Measurements from ENCODE around the gene BMPER.

The BMPER gene

GRCh38 chr7:34026481-34027190 is 121.3 kb downstream of the BMPER start:
- Mint-ChIP-seq H3K4me3 (no peak overlapping the region), H3K4me1 (no peaks in the 10 kb centered on the region), H3K27me3 (peaks cover 4% of the 10 kb centered on the region), H3K27ac (no peak overlapping the region), H3K9me3 (no peaks in the 10 kb centered on the region), H3K36me3 (no peaks in the 10 kb centered on the region)
- DNase-seq (ENCODE audit: low spot score in 2 of 2): no peak
- no peak for ATAC-seq (ENCODE audit: low read depth)

DNA sequence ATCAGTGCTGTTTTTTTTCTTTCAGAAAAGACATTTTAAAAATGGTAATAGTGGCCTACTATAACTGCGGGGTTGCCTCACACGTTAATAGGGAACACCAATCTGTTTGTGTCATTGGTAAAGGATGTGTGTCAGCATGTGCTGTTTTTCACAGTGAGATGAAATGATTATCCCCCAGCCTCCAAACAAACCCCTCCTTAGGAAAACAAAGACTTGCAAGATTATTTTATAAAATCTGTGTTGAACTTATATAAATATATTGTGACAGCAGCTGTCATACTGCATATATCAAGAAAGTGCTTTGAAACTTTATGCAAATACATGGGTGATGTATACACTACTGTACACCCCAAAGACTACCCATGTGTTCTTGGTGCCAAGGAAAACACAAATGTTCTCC is 125.8 kb downstream of the BMPER start:
- H3K4me1 Mint-ChIP-seq: no peaks in the 10 kb centered on the region
- H3K4me3 Mint-ChIP-seq: no peak overlapping the region
- ATAC-seq (ENCODE audit: low read depth) (no peak), DNase-seq (ENCODE audit: low spot score in 2 of 2) (no peak)
- H3K27me3 Mint-ChIP-seq: peaks cover 2% of the 10 kb centered on the region
- no peak overlapping the region for H3K27ac Mint-ChIP-seq
- H3K9me3 Mint-ChIP-seq: no peaks in the 10 kb centered on the region
- no peaks in the 10 kb centered on the region for H3K36me3 Mint-ChIP-seq

- H3K27me3 Mint-ChIP-seq: peaks cover 1% of the 10 kb centered on the region
- H3K4me1 Mint-ChIP-seq: no peaks in the 10 kb centered on the region
- no peaks in the 10 kb centered on the region for H3K9me3 Mint-ChIP-seq
- no peak overlapping the region for H3K27ac Mint-ChIP-seq
- no peaks in the 10 kb centered on the region for H3K36me3 Mint-ChIP-seq
- no peak for DNase-seq (ENCODE audit: low spot score in 2 of 2)
- no peak for ATAC-seq (ENCODE audit: low read depth)
- H3K4me3 Mint-ChIP-seq: no peak overlapping the region
These were observed 129.4 kb downstream of the BMPER start for GRCh38 chr7:34034728-34035127.

GRCh38 chr7:34036051-34036920 is 130.9 kb downstream of the BMPER start:
- Mint-ChIP-seq H3K27ac (no peak overlapping the region), H3K27me3 (peaks cover 1% of the 10 kb centered on the region), H3K4me1 (no peaks in the 10 kb centered on the region), H3K4me3 (no peak overlapping the region), H3K36me3 (no peaks in the 10 kb centered on the region), H3K9me3 (no peaks in the 10 kb centered on the region)
- ATAC-seq (ENCODE audit: low read depth): no peak
- no peak for DNase-seq (ENCODE audit: low spot score in 2 of 2)

GRCh38 chr7:34036972-34037792 is 131.8 kb downstream of the BMPER start:
- DNase-seq (ENCODE audit: low spot score in 2 of 2) (no peak), ATAC-seq (ENCODE audit: low read depth) (no peak)
- no peaks in the 10 kb centered on the region for H3K9me3 Mint-ChIP-seq
- no peaks in the 10 kb centered on the region for H3K4me1 Mint-ChIP-seq
- H3K4me3 Mint-ChIP-seq: no peak overlapping the region
- H3K27ac Mint-ChIP-seq: no peak overlapping the region
- H3K36me3 Mint-ChIP-seq: no peaks in the 10 kb centered on the region
- H3K27me3 Mint-ChIP-seq: peaks cover 1% of the 10 kb centered on the region

DNA sequence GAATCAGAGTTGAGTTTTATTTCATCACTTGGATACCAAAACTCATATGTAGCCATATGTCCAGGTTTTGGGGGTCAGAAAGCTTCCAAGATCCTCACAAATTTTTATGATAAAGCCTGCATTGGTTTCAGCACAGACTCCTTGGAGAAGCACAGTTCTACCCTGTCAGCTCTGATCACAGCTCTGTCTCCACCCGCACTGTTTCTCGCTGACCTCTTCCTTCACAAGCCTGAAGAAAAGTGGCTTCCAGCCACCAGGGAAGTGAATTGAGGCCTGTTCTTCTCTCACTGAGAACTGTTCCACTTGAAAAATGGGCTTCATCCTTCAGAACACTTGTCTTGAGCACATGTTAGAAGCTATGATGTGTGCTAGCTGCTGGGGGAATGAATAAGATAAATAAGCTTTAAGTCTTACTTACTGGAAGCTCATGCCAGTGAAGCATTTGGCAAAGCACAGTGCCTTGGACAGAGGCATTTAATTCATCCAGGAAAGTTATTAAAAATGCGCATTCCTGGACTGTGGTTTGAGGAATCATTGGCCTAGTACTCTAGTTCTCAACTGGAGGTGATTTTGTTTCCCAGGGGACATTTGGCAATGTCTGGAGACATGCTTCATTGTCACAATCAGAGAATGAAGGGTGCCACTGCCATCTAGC is 133.6 kb downstream of the BMPER start:
- no peak for DNase-seq (ENCODE audit: low spot score in 2 of 2)
- Mint-ChIP-seq H3K36me3 (no peaks in the 10 kb centered on the region), H3K4me3 (no peak overlapping the region), H3K4me1 (no peaks in the 10 kb centered on the region), H3K9me3 (no peaks in the 10 kb centered on the region), H3K27ac (no peak overlapping the region), H3K27me3 (peaks cover 1% of the 10 kb centered on the region)
- ATAC-seq (ENCODE audit: low read depth): no peak

DNA sequence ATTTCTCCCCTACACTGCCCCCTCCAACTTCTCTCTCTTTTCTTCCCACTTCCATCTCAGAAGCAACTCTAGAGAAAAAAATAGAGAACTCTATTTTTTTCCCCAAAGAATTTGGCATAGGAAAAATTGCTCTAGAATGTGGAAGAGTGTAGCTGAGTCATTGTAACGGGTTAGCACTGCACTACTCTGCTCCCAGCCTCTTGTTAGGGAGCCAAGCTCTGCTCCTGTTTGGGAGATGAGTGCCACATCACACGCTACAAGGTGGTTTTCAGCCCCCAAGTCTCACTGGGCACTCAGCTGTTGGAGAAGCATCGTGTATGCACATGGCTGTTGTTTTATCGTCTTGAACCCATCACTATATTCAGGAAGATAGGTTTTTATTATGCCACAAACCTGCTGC is 136.4 kb downstream of the BMPER start:
- no peak overlapping the region for H3K27ac Mint-ChIP-seq
- ATAC-seq (ENCODE audit: low read depth) (no peak), DNase-seq (ENCODE audit: low spot score in 2 of 2) (no peak)
- H3K4me3 Mint-ChIP-seq: no peak overlapping the region
- no peaks in the 10 kb centered on the region for H3K4me1 Mint-ChIP-seq
- no peaks in the 10 kb centered on the region for H3K36me3 Mint-ChIP-seq
- no peaks in the 10 kb centered on the region for H3K9me3 Mint-ChIP-seq
- H3K27me3 Mint-ChIP-seq: peaks cover 1% of the 10 kb centered on the region

GRCh38 chr7:34042406-34042805 is 137.1 kb downstream of the BMPER start:
- H3K9me3 Mint-ChIP-seq: no peaks in the 10 kb centered on the region
- no peaks in the 10 kb centered on the region for H3K4me1 Mint-ChIP-seq
- ATAC-seq (ENCODE audit: low read depth) (no peak), DNase-seq (ENCODE audit: low spot score in 2 of 2) (no peak)
- no peak overlapping the region for H3K27ac Mint-ChIP-seq
- no peaks in the 10 kb centered on the region for H3K36me3 Mint-ChIP-seq
- H3K4me3 Mint-ChIP-seq: no peak overlapping the region
- H3K27me3 Mint-ChIP-seq: peaks cover 1% of the 10 kb centered on the region

- Mint-ChIP-seq H3K27ac (no peak overlapping the region), H3K9me3 (peaks cover 2% of the 10 kb centered on the region), H3K4me1 (no peaks in the 10 kb centered on the region), H3K27me3 (peaks cover 1% of the 10 kb centered on the region), H3K36me3 (no peaks in the 10 kb centered on the region), H3K4me3 (no peak overlapping the region)
- no peak for ATAC-seq (ENCODE audit: low read depth)
- no peak for DNase-seq (ENCODE audit: low spot score in 2 of 2)
These were observed 138.3 kb downstream of the BMPER start for GRCh38 chr7:34043461-34044305.

DNA sequence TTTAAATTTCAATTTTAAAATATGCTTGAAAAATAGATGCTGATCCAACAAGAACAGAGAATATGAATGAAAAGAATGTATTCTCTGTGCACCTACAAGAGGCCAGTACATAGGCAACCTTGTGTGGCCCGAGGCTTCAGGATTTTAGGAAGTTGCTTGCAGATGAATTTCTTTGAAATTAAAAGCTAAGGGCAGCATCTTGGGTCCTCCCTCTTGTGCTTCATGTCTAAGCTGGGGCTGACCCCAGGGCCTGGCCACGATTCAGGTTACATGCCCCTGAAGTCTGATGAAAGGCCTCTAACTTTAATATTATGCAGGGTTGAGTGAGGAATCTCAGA is 138.9 kb downstream of the BMPER start:
- H3K27me3 Mint-ChIP-seq: no peaks in the 10 kb centered on the region
- ATAC-seq (ENCODE audit: low read depth) (no peak), DNase-seq (ENCODE audit: low spot score in 2 of 2) (no peak)
- no peaks in the 10 kb centered on the region for H3K4me1 Mint-ChIP-seq
- H3K4me3 Mint-ChIP-seq: no peak overlapping the region
- H3K9me3 Mint-ChIP-seq: peaks cover 2% of the 10 kb centered on the region
- no peaks in the 10 kb centered on the region for H3K36me3 Mint-ChIP-seq
- H3K27ac Mint-ChIP-seq: no peak overlapping the region

DNA sequence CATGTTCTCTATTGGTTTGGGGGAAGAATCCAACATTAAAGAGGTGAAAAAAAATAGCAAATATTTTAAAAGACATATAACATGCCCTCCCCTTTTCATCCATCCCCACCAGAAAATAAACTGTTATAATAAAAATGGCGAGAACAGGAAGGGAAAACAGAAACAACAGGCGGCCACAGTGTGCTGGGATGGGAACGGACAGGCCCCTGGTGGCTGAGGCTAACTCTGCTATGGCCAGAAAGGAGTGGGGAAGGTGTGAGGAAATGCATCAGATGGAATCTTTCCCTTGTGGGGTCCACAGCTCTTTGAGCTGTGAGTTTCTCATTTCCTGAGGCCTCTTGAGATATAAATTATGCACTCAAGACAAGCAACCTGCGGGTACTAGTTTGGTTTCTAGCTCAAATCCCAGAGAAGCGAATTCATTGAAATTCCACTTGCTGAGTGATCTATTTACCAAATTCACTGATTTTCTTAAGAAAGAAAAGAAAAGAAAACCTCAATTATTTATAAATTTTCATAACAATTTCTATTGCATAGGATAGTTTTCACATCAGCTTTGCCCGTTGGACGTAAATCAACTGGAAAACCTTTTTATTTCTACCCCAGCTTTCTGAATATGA is 139.5 kb downstream of the BMPER start:
- Mint-ChIP-seq H3K4me3 (no peak overlapping the region), H3K4me1 (no peaks in the 10 kb centered on the region), H3K36me3 (no peaks in the 10 kb centered on the region), H3K27ac (no peak overlapping the region), H3K9me3 (peaks cover 2% of the 10 kb centered on the region), H3K27me3 (no peaks in the 10 kb centered on the region)
- no peak for DNase-seq (ENCODE audit: low spot score in 2 of 2)
- no peak for ATAC-seq (ENCODE audit: low read depth)

DNA sequence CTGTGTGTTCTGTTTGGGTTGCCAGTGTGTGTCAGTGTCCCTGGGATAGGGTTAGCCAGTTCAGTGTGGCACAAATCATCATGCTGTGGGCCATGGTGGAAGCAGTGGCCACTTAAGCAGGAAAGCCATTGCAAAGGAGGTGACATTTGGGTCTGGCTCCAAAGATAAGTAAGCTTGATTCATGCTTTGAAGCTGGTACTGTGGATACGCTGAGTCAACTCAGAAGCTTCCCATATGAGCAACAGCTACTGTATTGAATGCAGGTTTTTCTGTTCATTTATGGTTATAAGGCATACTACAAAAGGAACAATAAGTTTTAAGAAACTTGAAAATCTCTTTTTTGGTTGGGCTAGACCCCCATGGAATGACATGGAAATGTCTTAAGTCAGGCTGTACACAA is 143.1 kb downstream of the BMPER start:
- ATAC-seq (ENCODE audit: low read depth) (no peak), DNase-seq (ENCODE audit: low spot score in 2 of 2) (no peak)
- Mint-ChIP-seq H3K4me1 (no peaks in the 10 kb centered on the region), H3K36me3 (no peaks in the 10 kb centered on the region), H3K9me3 (peaks cover 2% of the 10 kb centered on the region), H3K27me3 (no peaks in the 10 kb centered on the region), H3K27ac (no peak overlapping the region), H3K4me3 (no peak overlapping the region)

- no peak for DNase-seq (ENCODE audit: low spot score in 2 of 2)
- Mint-ChIP-seq H3K4me1 (no peaks in the 10 kb centered on the region), H3K4me3 (no peak overlapping the region), H3K36me3 (no peaks in the 10 kb centered on the region), H3K9me3 (no peaks in the 10 kb centered on the region), H3K27ac (no peak overlapping the region), H3K27me3 (peaks cover 2% of the 10 kb centered on the region)
- no peak for ATAC-seq (ENCODE audit: low read depth)
These were observed 148.7 kb downstream of the BMPER start for GRCh38 chr7:34054075-34054474.

All from memory B cell (primary cell).